Central memory CD4-positive, alpha-beta T cell (primary cell): ENCODE results near the gene NUBP2.
A peak's percentile ranks its signal among the peaks of the same experiment; 100 is the strongest.

Experiments
- DNase-seq: peaks from one replicate; pipeline ENCODE4 v3.0.0; 2022
- total RNA-seq, 3 experiments: gene quantifications; one replicate each; lab custom pipeline; 2026; lab: John Stamatoyannopoulos, UW

Gene NUBP2, protein sequence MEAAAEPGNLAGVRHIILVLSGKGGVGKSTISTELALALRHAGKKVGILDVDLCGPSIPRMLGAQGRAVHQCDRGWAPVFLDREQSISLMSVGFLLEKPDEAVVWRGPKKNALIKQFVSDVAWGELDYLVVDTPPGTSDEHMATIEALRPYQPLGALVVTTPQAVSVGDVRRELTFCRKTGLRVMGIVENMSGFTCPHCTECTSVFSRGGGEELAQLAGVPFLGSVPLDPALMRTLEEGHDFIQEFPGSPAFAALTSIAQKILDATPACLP
- 45.5 to 72.2 (median 49.8) reads per million in 3 experiments for total RNA-seq

DNA sequence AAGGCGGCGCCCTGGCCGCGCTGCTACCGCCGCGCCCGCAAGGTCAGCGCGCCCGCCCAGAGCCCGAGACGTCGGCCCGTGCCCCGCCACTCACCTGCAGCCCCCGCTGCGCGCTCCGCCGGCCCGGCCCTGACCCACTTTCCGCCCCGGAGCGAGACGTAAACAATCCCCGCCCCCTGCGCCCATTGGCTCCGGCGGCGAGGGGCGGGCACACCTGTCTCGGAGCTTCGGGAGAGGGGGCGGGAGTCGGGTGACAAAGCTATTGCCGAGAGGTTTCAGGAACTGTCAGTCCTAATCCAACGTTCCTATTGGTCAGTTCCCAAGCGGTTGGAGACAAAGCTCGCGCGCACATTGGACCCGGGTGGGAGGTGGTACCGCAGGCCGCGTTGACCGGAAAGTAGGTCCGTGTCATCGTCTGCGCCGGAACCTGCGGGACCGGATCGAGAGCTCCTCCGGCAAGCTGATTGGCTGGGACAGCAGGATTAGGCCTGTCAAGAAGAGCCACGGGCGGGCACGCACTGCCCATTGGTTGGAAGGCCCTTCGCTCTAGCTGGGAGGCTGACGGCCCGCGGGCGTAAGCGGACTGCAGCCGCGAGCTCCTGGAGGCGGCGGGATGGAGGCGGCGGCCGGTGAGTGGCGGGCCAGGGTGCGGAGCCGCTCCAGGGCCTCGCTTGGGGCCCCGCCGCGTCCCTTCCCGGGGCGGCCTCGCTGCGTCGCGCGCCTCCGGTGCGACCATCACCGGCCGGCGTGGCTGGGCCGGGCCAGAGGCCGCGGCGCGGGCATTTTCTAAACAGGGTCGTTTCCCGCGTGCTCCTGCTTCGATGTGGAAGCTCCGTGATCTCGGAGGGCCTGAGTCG, at the start of gene NUBP2, which contains the start of gene SPSB3:
Gene NUBP2 (plus strand): TSS at position 553 of the 857 bp plus-strand sequence. CDS start 61 bp downstream, at position 614.
Gene SPSB3 (minus strand): TSS at position 164 of the 857 bp plus-strand sequence. CDS start 1,088 bp downstream, outside the sequence.
- DNase-seq: peak; percentile 99

DNA sequence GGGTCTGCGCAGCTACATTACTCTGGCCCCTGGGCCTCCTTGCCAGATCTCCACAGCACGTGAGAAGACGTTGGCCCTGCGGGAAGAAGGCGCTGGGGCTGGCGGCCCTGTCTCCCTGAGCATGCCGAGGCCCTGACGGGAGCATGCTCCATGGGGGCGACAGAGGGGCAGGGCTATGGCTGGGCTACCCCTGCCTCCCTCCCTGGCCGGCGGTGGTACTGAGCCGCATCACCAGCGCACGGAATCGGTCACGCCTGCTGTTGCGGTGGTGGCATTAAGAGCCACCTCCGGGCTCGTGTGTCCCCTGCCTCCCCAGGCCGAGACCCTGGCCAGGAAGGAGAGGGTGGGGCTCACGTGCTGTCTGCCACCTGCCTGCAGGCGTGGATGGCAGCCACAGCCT, 48.6 kb upstream of the NUBP2 start:
- DNase-seq: no peak

DNA sequence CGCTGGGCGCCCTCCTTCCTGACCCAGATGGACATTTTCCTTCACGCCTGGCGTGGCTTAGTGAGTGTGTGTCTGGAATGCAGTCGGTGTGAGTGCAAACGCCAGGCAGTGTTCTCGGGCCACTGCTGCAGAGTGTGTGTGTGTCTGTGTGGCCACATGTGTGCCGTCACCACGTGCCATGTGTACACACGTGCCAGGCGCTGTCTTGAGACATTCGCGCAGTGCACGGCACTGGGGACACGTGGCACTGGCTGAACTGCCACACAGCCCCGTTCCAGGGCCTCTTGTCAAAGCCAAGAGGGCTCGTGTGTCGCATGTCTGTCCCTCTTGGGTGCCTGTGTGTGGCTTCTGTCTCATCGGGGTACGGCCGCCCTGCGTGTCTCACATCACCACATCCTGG, 47.9 kb upstream of the NUBP2 start:
- DNase-seq: no peak

DNA sequence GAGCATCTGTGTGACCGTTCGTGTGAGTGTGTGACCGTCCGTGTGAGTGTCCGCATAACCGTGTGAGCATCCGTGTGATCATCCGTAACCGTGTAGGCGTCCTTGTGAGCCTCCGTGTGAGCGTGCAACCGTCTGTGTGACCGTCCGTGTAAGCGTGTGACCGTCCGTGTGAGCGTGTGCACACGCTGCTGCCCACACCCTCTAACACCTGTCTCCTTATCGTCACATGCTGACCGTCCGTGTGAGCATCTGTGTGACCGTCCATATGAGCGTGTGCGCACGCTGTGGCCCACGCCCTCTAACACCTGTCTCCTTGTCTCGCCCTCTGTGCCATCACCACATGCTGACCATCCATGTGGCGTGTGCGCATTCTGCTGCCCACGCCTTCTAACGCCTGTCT, 42.5 kb upstream of the NUBP2 start:
- DNase-seq: no peak

DNA sequence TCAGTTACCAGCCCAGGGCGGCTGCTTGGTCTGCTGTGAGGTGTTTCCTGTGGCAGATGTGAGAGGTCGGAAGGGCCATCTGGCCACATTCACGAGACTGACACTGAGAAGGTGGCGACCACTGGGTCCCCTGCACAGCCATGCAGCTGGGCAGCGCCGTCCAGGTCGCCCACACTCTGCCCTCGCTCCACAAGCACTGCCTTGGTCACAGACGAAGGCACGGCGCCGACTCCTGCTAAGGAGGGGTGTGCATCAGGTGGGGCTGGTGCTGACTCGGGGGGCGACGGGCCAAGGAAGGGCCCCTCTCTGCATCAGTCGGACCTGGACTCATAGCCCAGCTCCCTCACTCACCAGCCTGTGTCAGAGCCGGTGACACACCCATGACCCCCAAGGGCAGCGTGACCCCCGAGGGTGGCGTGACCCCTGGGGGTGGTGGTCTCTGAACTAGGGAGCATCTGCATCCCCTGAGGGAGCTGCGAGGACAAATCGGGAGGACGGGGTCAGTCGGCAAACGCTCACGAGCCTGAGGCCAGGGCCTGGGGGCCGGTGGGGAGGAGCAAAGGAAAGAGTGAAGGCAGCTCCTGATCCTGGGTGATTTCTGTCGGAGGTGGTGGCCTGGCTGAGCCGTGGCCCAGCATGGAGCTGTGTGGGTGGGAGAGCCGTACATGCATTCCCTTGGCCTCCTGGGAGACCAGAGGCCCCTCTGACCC, 41.8 kb upstream of the NUBP2 start:
- DNase-seq: no peak

DNA sequence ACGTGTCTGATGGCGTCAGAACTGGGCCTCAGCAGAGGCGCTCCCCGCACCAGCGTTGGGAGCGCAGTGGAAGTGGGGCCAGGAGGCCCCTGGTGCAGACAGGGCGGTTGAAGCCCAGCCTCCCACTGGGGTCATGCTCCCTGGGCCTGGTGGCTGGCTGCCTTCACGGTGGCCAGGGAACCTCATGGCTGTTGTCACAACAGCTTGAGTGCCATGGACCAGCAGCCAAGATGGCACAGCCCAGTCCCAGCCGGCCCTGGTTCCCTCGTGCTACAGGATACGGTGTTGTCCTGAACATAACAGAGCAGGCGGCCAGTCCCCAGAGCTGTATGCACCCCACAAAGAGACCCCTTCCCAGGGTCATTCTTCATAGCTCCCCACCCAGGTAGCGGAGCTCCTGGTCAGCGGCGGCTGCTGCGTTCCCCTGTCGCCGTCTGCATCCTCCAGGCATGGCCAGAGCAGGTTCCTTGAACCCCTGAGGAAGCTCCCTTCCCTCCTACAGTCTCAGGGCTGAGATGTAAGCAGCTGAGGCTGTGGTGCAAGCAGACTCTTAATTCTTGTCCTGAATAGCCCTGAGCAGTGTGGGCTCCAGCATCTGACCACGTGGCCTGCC, 41.1 kb upstream of the NUBP2 start:
- no peak for DNase-seq

DNA sequence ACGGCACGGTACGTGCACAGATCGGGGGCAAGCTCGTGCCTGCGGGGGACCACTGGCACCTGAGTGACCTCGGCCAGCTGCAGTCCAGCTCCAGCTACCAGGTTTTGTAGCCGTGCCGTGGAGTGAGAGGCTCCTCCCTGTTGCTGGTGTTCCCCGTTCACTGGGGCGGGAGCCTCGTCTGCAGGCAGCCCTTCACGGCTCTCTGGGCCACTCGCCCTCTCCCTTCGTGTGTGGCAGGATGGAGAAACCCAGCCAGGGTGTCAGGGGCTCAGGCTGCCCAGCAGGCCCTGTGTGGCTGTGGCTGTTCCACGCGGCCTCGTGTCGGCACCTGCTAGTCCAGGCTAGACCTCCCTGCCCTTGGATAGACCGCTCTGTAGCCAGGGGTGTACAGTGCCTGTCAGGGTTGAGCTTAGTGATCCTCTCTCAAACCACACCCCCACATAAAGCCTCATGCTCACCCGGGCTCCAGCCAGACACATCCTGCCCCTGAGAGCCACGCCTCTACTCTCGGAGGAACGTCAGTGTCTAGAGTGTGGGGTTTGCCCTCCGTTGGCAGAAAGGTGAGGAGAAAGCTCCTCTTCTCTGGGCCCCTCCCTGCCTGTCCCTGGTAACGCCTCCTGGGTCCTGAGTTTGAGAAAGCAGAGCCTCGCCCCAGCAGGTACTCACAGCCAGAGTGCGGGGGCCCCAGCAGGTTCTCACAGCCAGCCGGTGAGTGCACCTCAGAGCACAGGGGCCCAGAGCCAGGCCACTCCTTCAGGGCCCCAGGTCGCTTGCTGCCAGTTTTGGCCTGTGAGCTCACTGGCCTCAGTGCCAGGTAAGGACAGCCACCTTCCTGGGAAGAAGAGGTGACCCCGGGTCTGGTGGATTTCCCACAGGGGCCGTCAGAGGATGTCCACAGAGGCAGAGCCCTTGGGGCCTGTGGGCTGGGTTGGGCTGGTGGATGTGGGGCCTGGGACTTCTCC, 39.1 kb upstream of the NUBP2 start:
- DNase-seq: no peak

DNA sequence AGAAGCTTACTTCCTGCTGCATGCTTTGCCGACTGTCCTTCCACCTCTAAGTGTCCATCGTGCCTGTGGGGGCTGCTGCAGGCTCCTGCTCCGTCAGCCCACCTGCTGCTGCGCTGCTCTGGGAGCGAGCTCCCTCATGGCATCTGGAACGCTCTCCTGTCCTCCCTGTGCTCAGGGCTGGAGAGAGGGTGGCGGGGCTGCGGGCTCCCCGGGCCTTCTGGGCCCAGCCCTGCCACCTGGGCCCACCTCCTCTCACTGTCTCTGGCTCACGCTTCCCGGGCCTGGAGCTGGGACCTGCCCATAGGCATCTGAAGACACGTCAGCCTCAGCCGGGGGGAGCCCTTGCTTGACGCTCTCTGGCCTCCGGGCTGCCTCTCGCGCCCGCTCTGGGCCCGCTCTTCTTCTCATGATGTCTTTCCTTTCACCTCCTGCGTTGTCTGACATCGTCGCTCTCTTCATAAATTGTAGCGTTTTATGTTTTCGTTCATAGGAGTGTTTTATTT, 38.4 kb upstream of the NUBP2 start:
- no peak for DNase-seq

DNA sequence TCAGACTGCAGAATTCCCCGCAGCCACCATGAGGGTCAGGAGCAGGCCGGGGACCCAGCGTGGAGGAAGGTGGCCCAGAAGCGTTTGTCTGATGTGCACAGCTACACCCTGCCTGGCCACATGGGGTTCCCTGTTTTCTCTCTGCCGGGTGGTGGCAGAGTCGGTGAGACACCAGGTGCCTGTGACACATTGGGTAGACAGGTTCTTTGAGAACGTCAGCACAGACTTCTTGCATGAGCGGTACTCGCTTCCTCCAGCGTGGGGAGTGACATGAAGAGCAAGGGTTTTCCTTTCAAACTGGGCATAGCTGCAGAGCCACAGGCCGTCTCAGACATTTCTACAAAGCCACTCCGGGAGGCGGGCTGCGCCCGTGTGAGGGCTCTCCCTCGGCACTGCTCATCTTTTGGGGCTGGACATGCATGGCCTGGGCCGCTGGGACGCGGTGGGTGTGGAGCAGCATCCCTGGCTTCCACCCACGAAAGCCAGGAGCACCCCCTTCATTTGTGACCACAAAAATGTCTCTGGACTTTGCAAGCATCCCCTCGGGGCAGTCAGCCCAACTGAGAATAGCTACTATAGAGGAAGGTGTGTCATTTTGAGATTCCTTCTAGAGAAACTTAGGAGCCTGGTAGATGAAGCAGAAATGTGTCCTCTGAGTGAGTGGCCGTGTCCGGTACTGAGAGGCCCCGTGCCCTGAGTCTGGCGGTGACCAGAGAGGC, 37.4 kb upstream of the NUBP2 start:
- DNase-seq: no peak

DNA sequence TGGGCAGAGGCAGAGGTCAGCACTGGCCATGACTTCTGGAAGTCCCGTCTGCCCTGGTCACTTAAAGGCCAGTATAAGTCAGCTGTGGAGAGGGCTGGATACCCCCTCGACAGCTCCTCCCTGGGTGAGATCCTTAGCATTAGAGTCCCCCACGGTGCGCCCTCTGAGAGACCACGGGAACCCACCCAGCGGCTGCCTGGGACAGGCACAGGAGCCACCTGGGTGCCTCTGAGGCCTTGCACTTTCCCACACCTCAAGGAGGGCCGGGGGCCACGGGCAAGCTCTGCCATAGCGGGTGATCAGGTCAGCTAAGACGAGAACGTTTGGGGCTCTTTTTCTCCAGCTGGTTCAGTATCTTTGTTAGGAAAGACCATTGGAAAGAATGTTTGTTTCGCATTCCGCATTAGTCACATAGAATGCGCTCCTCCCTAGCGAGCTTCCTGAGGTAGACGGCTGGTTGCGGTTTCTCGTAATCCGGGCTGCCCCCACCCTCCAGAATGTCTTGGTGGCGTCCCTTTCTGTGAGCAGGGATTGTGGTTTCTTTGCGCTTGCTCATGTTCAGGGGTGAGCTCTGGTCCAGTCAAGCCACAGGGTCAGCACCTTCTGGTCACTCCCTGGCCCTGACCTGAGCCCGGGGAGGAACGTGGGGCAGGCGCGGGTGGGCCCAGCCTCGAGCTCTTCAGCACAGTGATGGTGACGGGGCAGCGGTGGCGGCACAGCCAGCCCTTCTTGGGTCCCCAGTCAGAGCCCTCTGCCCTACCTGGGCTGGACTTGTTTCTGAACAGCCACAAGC, 36.7 kb upstream of the NUBP2 start:
- no peak for DNase-seq

DNA sequence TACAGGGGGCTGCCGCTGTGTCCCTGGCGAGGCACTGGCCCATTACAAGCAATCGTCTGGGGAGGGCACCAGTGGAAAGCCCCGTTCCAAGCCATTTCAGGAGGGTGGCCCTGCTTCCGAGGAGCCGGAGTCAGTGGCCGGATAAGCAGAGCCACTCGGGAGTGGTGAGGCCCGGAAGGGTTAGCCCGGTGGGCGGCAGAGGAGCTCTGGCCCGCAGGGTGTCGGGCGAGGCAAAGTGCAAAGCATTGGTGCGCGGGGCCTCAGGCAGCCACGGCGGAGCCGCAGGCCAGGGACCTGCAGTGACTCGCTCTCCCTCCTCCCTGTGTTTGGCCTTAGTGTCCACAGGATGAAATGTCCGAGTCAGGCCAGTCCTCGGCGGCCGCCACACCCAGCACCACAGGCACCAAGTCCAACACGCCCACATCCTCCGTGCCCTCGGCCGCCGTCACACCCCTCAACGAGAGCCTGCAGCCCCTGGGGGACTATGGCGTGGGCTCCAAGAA, 36.0 kb upstream of the NUBP2 start:
- DNase-seq: no peak

DNA sequence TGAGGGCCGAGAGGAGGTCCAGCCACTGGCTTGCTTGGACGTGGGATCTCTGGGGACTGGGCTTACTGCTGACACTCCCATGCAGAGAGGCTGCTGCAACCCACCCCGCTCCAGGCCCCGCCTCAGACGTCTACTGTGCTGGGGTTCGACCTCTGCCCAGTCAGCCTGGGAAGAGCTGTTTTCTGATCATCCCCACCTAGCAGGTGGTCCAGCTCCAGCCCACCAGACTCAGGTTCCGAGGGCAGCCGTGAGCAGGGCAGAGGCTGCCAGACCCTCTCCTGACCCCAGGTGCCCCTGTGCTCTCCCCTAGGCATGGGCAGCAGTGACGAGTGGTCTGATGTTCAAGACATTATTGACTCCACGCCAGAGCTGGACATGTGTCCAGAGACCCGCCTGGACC, 34.8 kb upstream of the NUBP2 start:
- DNase-seq: no peak

DNA sequence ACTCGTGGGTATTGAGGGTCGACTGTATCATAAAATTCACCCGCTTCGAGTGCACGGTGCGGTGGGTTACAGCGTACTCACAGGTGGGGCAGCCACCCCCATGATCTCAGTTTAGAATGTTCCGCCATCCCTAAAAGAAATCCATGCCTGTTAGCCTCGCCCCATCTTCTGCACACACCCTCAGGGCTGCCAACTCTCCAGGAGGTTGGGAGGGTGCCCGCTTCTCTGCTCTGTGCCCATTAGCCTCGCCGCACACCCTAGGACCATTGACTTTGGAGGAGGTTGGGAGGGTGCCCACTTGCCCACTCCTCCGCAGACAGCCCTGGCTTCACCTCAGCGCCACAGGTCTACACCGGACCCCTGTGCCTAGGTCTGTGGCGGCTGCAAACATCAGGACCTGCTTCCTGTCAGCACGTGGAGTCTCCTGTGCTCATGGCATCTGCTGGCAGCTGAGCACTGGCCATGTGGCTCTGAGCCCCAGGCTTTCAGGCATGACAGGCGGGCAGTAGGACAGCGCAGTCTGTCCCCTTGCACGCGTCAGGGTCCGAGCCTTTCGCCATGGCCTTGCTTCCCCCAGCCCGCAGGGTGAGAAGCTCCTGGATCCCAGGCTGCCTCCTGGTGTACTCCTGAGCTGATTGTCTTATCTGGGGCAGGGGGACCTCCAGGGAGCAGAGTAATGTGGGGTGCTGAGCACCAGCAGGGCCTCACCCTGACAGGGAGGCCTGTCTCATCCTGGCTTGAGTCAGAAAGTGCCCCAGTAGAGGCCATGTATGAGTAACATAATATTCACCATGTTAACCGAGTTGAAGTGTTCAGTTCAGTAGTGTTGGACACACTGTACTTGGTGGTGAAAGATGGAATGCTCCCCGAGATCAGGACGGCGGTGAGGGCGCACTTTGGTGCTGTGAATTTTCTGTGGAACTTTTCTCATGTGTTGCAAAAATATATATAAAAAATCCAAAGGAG, 33.3 kb upstream of the NUBP2 start:
- DNase-seq: no peak

DNA sequence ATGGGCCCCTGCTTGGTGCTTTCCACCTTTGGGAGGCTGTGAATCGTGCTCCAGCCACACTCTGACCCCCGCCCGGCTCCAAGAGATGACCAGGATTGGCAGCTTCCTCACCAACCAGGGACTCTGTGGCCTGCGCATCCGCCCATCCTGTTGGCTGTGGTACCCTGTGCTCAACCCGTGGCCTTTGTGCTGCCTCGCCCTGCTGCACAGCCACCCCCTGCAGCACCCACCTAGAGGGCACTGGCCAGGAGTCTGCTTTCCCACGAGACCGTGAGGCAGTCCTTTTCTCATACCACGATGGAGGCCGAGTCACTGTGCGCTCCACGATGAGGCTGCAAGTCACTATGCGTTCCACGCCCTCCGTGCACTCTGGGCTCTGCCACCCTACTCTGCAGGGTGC, 30.8 kb upstream of the NUBP2 start:
- no peak for DNase-seq

DNA sequence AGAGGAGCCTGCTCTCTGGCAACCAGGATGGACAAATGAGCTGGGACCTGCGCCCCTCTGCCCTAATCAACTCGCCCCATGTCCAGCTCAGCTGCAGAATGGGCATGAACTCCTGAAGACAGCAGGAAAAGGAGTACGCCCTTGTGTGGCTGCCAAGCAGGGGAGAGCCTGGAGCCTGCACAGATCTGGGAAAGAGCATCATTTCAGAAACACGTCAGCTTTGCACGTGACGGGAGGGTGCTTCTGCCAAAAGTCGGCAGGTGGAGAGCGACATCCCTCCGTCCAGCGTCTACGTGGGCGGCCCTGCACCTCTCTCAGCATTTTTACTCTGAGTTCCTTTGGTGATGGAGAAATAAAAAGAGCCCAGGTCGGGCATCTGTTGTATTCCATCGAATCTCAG, 29.9 kb upstream of the NUBP2 start:
- DNase-seq: no peak

DNA sequence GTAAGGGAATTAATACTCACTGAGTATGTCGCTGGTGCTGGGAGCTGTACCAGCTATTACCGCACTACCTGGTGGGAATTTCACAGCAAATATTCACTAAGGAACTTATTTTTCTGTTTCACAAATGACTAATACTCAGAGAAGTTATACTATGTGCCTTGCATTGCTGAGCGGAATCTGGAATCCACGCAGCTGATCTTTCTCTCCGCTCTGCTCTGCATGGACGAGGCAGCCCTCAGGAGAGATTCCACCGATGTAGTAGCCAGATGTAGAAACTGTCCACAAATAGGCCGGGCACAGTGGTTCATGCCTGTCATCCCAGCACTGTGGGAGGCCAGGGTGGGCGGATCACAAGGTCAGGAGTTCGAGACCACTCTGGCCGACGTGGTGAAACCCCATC, 28.6 kb upstream of the NUBP2 start:
- no peak for DNase-seq

DNA sequence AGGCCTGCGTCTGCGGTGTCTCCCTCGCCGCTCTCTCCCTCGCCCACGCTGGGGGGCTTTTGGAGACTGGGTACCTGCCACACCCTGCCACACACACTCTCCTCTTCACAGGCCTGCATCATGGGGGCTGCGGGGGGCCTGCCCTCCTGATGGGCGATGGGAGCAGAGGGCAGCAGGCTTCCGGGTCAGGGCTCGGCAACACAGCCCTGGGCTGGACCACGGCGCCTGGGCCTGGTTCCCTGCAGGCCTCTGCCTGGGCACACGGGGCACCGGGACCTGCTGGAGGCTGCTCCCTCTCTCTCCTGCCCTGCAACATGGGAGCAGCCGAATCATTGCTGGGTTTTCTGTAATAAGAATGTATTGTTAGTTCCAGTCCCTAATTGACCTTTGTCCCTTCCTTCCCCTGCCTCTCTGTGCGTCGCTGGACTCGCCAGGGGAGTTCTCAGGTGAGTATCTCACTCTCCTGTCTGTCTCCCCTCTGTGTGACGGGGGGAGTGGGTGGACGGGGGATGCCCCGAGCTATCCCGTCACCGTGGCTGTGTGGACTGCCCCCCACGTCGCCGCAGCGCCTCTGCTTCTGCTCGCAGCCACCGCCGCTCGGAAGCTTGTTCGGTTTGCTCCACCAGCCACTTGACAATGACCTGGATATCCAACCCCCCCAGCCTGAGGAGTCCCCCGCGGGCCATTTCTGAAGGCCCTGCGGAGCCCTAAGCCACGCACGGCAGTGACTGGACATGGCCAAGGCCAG, 24.9 kb upstream of the NUBP2 start:
- no peak for DNase-seq

DNA sequence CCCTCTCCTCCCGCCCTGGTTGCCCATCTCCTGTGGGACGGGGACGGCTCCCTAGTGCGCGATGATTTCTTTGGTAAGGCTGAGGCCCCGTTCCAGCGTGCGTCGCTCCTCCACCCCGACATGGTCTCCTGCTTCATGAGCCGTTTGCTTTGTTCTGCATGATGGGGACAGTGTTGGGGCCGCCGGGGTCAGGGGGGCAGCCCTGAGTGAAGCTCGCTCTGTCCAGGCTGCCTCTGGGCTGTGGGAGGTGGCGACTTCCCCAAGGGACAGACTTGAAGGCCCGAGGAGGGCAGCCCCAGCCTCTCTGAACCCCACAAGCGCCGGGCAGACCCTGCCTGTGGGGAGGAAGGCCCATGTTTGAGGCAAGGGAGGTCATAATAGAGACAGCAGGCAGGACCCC, 23.8 kb upstream of the NUBP2 start:
- no peak for DNase-seq
